Stomach (tissue), 9 donors: ENCODE results near the gene SLAMF7. TPM values are rescaled to one million over a fixed set of nuclear protein-coding genes. Genes with fewer than 3 reads are reported as not detected.

Experiments
- DNase-seq, 2 donors: peaks; one replicate each; pipeline versions ENCODE4 v3.0.0 to v3.0.0-alpha.2; 2013 to 2019
- H3K27ac ChIP-seq, 5 donors: fragments of 200-600 bp in 4 of 5; sonication (generic) in 4 of 5; one replicate each; pipeline ENCODE4 v1.5.1; 2013 to 2019; ENCODE audit warnings: mild to moderate bottlenecking in 1 of 5, moderate library complexity in 1 of 5
- H3K27me3 ChIP-seq, 3 donors: fragments of 200-600 bp; sonication (generic); one replicate each; pipeline ENCODE4 v1.5.1; 2017 to 2019; ENCODE audit warnings: mixed run types in 1 of 3
- H3K36me3 ChIP-seq, 4 donors: fragments of 200-600 bp; sonication (generic); 1 replicate in 3 of 4; 2 replicates in 1 of 4; pipeline ENCODE4 v1.5.1; 2016 to 2019
- H3K4me1 ChIP-seq, 4 donors: fragments of 200-600 bp; sonication (generic); one replicate each; pipeline ENCODE4 v1.5.1; 2016 to 2019
- H3K4me3 ChIP-seq, 4 donors: fragments of 200-600 bp; sonication (generic) in 3 of 4; one replicate each; pipeline ENCODE4 v1.5.1; 2016 to 2019; ENCODE audit warnings: mild to moderate bottlenecking in 1 of 4
- H3K9me3 ChIP-seq, 4 donors: fragments of 200-600 bp; sonication (generic); one replicate each; pipeline ENCODE4 v1.5.1; 2016 to 2019
- CTCF ChIP-seq, 7 experiments: fragments of 450-650 bp in 4 of 7; fragments of 200-600 bp in 3 of 7; sonication (generic) in 3 of 7; IDR thresholded peaks; one replicate each; pipeline ENCODE4 v1.5.1; 2016 to 2019; ENCODE audit warnings: antibody characterized with exemption in 7 of 7, control low read depth in 2 of 7, mild to moderate bottlenecking in 1 of 7
- EP300 ChIP-seq: sonication (generic); formaldehyde crosslinking; IDR thresholded peaks from one replicate; pipeline ENCODE4 v1.6.1; 2017; ENCODE audit warnings: antibody characterized with exemption
- POLR2A ChIP-seq, 4 donors: fragments of 450-650 bp; IDR thresholded peaks; one replicate each; pipeline ENCODE4 v1.6.1; 2016; ENCODE audit warnings: antibody characterized with exemption in 4 of 4, control low read depth in 2 of 4, mild to moderate bottlenecking in 1 of 4, moderate library complexity in 1 of 4
- POLR2AphosphoS5 ChIP-seq, 3 donors: sonication (generic); formaldehyde crosslinking; IDR thresholded peaks; one replicate each; pipeline ENCODE4 v1.6.1; 2016; ENCODE audit warnings: antibody characterized with exemption in 3 of 3
- WGBS, 5 donors: extraction: QIAGEN DNeasy Blood & Tissue Kit in 3 of 5; methylation state at CpG; one replicate each; pipeline versions ENCODE4 v1.1.5 to v1.1.7; 2013 to 2018; 5-methylcytosine and 5-hydroxymethylcytosine counted together
- intact Hi-C: fragments of 100-400 bp; cut with DNase I; formaldehyde crosslinking; loops from one replicate; pipeline ENCODE4 v1.15.1; 2023; ENCODE audit warnings: low total_unique reads
- polyA plus RNA-seq, 3 donors: library from polyadenylated mRNA; stranded (reverse); fragments of 200-250 nt; gene quantifications; one replicate each; pipeline ENCODE4 v1.2.3, GENCODE V29; 2013
- total RNA-seq, 5 donors: library from RNA; depleted of rRNA; stranded (reverse); fragments of >200 nt; gene quantifications; one replicate each; pipeline versions ENCODE4 v1.1.0 to v1.2.3, GENCODE V29; 2014 to 2016
- donor health status: healthy with polysubstance abuse.
- donor health status: Bipolar disorder and iron deficiency.
- donor health status: healthy.

SLAMF7 gene
- total and polyA plus RNA-seq, 8 donors = 0.45 to 4.2 (median 2.0) TPM; not detected in 1

GRCh38 chr1:160777486-160778089 lies 38.5 kb downstream of the SLAMF7 start:
- intact Hi-C loops = no loop called here
- Histone ChIP-seq H3K9me3 (no peaks in the 10 kb centered on the region), H3K27ac (no peak overlapping the region), H3K4me3 (no peak overlapping the region), H3K27me3 (no peaks in the 10 kb centered on the region), H3K4me1 (peaks cover 5 to 20% (median 11%) of the 10 kb centered on the region in 4 donors), H3K36me3 (no peaks in the 10 kb centered on the region)
- TF ChIP-seq CTCF (IDR thresholded peaks at IDR 0.05) (peak in 5 of 7 experiments; percentile 23 to 78 (median 44)), EP300 (no peak)
- DNase-seq = peak; percentile 68 to 70
- 49 to 71% (median 54%) methylated on average over 6 to 7 of the region's 7 CpGs for WGBS, 5 donors

- no peaks in the 10 kb centered on the region for H3K36me3 ChIP-seq
- 86 to 93% (median 91%) methylated on average over 6 of the region's 6 CpGs for WGBS, 5 donors
- H3K4me1 ChIP-seq = peaks cover 8 to 26% (median 11%) of the 10 kb centered on the region in 4 donors
- H3K27ac ChIP-seq = no peak overlapping the region
- DNase-seq = no peak
- TF ChIP-seq POLR2A (IDR thresholded peaks at IDR 0.05) (no peak), POLR2AphosphoS5 (IDR thresholded peaks at IDR 0.05) (no peak), CTCF (IDR thresholded peaks at IDR 0.05) (no peak), EP300 (no peak)
- no peak overlapping the region for H3K4me3 ChIP-seq
- H3K9me3 ChIP-seq = no peaks in the 10 kb centered on the region
- H3K27me3 ChIP-seq = no peaks in the 10 kb centered on the region
- intact Hi-C loops = no loop called here
These were observed 39.9 kb downstream of the SLAMF7 start for GRCh38 chr1:160778976-160779375.

- 86 to 93% (median 91%) methylated on average over 6 to 18 of the region's 18 CpGs for WGBS, 5 donors
These were observed 40.8 kb downstream of the SLAMF7 start for GRCh38 chr1:160779626-160780397.

GRCh38 chr1:160780398-160780755 lies 41.3 kb downstream of the SLAMF7 start:
- intact Hi-C loops = no loop called here
- peak in 1 of 2 donors; percentile 24 for DNase-seq
- Histone ChIP-seq H3K9me3 (no peaks in the 10 kb centered on the region), H3K4me3 (no peak overlapping the region), H3K27me3 (no peaks in the 10 kb centered on the region), H3K4me1 (peaks cover 8 to 26% (median 11%) of the 10 kb centered on the region in 4 donors), H3K27ac (peak overlapping the region; percentile 46 to 93 (median 81)), H3K36me3 (no peaks in the 10 kb centered on the region)
- no peak for TF ChIP-seq POLR2AphosphoS5 (IDR thresholded peaks at IDR 0.05)
- no peak for TF ChIP-seq EP300
- TF ChIP-seq POLR2A (IDR thresholded peaks at IDR 0.05) = no peak
- no peak for TF ChIP-seq CTCF (IDR thresholded peaks at IDR 0.05)
- WGBS, 5 donors = 61 to 77% (median 67%) methylated on average over 2 of the region's 2 CpGs

More at GRCh38 chr1:160779626-160780397, 40.8 kb downstream of the SLAMF7 start:
- Histone ChIP-seq H3K9me3 (no peaks in the 10 kb centered on the region), H3K27me3 (no peaks in the 10 kb centered on the region), H3K4me3 (no peak overlapping the region), H3K27ac (peak overlapping the region in 4 of 5 donors; percentile 80 to 93 (median 84)), H3K4me1 (peaks cover 8 to 26% (median 11%) of the 10 kb centered on the region in 4 donors), H3K36me3 (no peaks in the 10 kb centered on the region)
- DNase-seq = peak in 1 of 2 donors; percentile 41
- TF ChIP-seq POLR2A (IDR thresholded peaks at IDR 0.05) (no peak), CTCF (IDR thresholded peaks at IDR 0.05) (peak in 2 of 7 experiments; percentile 24 to 36), POLR2AphosphoS5 (IDR thresholded peaks at IDR 0.05) (no peak)
- intact Hi-C loops = no loop called here
